SIG-M5 (cell line): Measurements from ENCODE around the gene PRLR.
"Not testable (repeated sequence)": the region's sequence is repeated elsewhere in the genome, so short reads cannot be mapped to it uniquely, and the experiment has no call there.

Source experiments
- DNase-seq: peaks from one replicate; lab custom pipeline; 2025; lab: John Stamatoyannopoulos, UW

Gene PRLR

DNA sequence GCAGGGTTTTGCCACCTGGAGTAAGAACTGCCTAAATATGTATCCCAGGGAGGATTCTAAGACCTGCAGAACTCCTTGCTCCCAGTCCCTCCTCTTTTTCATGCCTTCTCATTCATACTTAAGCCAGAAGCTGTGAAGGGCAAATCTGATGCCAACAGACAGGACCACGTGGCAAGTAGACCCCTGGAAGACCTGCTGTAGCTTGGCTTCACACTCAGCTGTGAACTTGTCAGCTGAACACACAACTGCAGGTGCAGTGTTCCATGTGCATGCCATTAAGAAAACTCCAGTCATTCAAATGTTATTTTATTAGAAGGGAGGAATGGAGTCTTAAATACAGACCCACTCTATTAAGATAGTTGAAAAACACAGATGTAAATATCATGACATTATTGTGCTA is 103.3 kb downstream of the PRLR start:
- no peak for DNase-seq

DNA sequence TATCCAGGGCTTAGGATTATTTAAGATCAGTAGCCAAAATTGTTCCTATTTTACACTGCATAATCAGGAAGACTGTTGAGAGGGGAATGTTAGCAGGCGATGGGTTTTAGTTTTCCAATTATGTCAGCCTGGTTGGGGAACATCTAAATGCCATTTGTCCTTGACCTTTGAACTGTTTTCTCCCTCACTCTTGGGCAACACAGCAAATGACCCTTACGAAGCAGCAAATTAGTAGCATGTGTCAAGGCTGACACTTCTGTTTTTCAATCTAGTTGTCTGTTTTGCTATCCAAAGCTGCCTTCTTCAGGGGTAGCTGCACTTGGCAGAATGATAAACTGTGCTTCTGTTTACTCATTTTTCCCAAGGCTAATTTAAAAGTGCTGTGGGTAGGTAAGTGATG is 104.5 kb downstream of the PRLR start:
- DNase-seq, result no peak

DNA sequence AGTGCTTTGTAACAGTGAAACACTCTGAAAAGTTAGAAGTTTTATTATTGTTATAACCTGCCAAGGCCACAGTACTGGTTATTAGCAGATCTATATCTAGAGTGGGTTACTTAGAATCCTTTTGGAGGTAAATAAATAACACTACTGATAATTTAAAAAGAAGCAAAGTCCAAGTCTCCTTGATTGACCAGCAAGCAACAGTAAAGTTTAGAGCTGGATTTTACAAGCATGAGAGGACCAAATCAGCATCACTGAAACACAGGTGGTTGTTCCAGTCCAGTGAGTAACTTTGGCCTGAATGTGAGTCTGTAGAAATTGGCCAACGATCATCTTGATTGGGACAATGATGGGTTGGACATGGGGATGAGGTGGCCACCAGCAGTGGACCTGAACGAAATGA is 105.4 kb downstream of the PRLR start:
- no peak for DNase-seq

DNA sequence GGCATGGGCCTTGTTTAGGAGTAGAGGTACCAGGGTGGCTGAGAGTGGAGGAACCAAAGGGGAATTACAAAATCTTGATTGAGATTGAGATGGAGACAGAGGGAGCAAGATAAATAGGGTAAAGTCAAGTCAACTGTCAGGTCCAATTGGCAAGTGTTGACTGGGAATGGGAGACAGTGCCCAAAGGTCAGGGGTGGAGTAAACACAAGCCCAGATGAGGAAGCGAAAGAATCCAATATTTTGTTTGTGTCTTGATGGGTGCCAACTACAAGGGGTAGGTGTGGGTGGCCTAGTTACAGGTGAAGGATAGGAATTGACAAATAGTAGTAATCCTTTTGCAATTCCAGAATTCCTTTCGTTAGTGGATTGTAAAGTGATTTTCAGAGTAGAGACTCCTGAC is 107.5 kb downstream of the PRLR start:
- no peak for DNase-seq

DNA sequence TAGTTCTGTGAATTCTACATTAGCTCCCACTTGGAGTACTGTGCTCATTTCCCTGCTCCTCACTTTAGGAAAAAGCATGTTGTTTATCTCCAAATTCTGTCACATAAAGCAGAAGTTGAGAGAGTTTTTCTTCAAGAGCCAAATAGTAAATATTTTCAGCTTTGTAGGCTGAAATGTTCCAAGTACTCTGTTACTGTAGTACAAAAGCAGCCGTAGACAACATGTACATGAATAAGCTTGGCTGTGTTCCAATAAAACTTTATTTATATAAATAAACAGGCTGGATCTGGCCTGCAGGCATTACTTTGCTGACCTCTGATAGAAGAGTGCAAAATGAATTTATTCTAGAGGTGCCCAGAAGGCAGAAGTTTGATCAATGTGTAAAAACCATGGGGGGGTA is 109.6 kb downstream of the PRLR start:
- DNase-seq, result no peak

DNA sequence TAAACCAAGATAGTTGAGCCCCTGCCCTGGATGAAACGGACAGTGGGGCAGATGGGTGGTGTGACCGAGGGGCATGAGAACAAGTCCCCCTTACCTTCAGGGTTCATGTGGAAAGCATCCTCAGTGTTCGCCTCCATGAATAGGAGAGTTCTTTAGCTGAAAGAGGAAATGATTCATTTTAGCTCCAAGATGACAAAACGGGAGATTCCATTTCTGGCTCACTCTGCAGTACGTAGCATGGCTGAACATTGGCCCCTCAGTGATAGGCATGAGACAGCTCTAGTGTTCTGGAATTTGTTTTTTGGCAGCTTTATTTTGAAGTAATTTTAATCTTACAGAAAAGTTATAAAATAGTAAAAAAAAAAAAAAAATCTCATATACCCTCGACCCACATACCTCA is 112.3 kb downstream of the PRLR start:
- no peak for DNase-seq

DNA sequence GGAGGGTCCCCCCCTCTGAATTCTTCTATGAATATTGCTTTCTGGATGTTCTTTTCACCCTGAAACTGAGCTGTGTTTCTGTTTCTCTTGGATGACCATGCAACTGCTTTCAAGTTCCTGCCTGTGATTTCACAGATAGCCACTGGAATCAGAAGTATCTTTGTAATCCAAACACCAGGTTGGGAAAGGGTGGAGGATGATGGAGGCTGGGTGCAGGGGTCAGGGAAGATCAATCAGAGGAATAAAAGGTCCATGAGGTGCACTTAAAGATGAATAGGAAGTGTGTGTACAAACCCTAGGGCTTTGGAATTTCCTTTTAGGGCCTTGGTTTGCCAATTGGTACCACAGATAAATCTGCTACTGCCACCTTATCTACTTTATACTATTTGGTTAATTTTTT is 114.4 kb downstream of the PRLR start:
- no peak for DNase-seq

DNA sequence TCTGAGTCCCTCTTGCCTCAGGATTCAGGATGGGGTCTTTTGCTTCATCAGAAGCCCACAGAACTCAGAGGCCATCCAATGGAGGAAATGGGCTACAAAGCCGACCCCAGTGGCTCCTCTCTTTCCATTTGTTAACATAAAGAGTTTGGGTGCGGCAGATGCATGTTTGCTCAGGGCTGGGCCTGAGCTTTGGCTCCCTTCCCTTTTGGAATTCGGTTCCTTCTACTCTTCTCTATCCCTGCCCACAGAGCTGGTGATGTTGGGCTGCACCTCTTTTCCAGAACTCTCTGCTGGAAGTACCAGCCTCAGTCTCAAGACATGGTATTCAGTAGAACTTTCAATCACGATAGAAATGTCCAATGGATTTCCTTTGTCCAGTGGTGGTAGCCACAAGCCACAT is 115.6 kb downstream of the PRLR start:
- DNase-seq, result no peak

DNA sequence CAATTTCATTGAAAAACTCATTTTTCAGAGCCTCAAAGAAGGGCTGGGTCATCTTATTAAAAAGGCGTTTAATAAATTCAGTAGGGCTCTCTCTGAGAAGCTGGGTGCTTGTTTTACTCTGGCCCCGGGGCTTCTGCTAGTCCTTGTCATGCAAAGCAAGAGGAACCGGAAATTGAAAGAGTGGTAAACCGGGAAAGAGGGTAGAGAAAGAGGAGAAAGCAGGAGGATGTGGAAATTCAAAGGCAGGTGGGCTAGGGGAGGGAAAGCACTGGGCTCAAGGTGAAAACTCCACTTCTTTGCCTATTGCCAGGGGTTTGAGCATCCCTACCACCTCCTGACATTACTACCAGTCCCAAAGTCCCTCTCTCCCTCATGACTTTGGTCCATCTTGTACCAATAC is 118.0 kb downstream of the PRLR start:
- DNase-seq, result no peak

DNA sequence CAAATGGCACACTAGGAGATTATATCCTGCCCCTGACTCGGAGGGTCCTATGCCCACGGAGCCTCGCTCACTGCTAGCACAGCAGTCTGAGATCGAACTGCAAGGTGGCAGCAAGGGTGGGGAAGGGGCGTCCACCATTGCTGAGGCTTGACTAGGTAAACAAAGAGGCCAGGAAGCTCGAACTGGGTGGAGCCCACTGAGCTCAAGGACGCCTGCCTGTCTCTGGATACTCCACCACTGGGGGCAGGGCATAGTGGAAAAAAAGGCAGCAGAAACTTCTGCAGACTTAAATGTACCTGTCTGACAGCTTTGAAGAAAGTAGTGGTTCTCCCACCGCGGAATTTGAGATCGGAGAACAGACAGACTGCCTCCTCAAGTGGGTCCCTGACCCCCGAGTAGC is 125.7 kb downstream of the PRLR start:
- not testable (repeated sequence) for DNase-seq

DNA sequence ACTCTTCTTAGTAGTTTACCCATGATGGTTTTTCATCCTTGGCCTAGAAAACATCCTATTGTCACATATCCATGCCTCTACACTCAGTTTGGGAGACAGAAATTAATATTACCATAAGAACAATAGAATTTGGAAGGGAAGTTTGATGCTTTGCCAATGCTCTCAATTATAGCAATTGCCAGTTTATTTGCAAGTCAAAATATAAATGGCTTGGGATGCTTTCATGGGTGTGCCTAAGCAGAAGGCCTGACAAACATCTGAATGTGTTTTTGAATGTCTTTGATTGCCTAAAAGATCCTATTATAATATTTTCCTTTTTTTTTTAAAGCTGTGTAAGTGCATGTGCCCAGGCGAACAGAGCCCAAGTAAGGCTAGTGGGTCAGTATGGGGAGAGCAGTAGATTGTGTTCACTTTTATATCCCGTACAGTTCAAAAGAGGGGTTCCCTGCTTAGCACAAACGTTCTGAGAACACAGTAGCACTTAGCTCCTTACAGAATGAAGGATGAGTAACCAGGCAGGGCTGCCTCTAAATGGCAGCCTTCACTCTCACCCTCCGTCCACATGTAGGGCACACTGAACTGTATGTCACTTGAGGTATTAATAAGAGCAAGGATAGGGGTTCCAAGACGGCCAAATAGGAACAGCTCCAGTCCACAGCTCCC is 126.5 kb downstream of the PRLR start:
- DNase-seq, result no peak

DNA sequence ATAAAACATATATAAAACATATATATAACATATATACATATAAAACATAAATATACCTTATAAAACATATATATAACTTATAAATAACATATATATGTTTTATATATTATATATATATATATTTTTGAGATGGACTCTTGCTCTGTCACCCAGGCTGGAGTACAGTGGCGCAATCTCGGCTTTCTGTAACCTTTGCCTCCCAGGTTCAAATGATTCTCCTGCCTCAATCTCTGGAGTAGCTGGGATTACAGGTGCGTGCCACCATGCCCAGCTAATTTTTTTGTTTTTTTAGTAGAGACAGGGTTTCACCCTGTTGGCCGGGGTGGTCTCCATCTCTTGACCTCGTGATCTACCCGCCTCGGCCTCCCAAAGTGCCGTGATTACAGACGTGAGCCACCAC is 128.6 kb downstream of the PRLR start:
- DNase-seq, result not testable (repeated sequence)

DNA sequence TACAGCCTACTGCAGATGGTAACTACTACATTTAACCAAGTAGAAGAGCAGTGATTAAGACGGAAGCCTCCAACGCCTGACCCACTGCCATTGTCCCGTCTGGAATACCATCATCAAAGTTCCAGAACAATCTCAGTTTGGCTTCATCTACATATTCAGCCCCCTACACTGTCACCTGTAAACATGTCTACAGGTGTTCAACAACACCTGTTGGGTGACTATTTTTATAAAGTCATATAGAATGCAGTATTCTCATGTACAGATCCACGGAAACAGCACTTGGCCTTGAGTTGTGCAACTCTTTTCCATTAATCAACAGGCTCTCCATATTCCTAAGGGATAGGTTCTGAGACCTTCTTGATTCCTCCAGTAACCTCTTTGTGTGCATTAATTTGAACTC is 129.3 kb downstream of the PRLR start:
- DNase-seq, result no peak

DNA sequence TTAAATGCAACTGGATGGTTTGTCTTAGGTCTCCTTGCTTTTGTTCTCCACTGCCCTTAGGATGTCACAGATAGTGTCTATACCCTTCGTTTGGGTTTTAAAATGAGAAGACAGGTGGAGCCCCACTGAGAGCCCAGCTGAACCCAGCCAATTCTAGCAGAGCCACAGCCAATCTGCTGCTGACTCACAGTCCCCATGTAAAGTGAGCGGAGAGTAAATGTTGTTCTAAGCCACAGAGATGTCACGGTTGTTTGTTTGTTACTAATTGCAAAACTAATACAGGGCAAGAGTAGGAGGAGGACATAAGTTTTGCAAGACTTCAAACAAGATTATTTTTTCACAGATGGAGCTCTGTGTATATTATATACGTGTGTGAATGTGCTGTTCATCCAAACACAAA is 132.1 kb downstream of the PRLR start:
- DNase-seq, result no peak

DNA sequence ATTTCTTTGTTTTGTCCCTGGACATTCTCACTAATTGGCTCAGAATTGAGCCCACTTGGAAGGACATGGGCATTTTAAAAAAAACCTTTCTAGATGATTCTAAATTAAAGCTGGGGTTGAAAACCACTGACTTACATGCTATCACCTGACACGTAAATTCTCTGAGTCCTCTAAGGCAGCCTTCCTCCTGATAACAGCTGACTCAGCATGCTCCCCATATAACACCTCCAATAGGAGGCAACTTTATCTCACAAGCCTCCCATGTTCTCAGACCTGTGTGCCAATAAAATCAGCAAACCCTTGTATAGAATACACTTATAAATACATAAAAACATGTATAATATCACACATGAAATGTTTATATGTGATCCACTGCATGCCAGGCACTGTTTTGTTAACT is 133.4 kb downstream of the PRLR start:
- no peak for DNase-seq

DNA sequence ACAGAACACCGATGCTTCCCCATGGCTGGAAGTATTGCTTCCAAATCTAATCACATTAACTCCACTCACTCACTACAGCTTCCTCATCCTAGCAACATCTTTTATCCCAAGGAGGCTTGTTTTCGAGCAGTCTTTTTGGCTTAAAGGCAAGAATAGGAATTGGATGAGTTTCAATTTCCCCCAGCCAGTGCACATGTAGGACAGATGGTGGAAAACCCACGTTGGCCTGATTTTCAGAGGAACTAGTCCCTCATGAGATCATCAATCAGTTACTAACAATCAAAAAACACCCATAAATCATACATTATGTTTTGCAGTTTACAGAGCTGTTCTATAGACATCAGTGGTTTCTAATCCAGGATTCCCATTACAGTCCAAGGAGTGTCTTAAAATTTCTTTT is 134.1 kb downstream of the PRLR start:
- no peak for DNase-seq

DNA sequence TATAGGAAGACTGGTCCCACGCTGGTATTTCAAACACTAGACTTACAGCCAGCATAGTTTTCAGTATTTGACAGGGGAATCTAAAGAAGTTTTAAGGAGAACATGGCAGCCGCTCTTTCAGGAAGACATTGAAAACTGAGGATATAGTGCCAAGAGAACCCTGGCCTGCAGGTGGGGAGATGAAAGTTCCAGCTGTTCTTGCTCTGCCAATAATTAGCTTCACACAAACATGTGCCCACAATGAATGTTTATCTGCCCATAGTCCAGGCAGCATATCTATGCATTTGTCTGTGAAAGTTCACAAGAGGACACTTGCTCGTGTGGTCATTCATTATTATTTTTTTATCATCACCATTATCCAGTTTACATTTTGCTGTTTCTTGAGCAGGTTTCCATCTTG is 134.9 kb downstream of the PRLR start:
- DNase-seq, result no peak

DNA sequence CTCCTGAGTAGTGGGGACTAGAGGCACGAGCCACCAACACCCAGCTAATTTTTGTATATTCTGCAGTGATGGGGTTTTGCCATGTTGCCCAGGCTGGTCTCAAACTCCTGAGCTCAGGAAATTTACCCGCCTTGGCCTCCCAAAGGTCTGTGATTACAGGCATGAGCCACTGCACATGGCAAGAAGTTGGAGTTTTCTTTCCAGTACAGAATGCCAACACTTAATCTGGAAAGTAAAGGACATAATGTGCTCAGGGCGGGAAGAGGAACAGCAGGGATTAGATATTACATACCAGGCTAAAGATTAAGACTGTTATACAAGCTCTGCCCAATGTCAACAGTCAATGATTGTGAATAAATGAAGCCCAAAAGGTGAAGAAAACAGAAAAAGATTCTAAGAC is 135.3 kb downstream of the PRLR start:
- DNase-seq, result no peak

DNA sequence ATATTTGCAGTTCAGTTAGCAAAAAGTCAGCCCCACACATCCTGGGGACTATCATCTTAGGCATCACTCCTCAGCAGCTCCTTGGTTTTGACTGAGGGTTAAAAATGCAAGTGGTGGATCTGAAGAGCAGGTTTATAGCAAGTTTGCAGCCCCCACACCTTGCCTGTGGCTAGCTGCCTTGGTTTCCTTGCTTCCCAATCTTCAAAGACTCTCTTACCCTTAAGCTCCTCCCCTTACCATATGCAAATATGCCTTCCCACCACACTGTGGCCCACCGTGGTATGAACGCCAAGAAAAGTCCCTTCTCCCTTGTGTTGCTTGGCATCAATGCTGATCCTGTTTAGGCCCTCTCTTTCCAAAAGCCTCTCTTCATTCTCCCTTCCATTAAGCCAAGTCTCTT is 137.6 kb downstream of the PRLR start:
- no peak for DNase-seq

DNA sequence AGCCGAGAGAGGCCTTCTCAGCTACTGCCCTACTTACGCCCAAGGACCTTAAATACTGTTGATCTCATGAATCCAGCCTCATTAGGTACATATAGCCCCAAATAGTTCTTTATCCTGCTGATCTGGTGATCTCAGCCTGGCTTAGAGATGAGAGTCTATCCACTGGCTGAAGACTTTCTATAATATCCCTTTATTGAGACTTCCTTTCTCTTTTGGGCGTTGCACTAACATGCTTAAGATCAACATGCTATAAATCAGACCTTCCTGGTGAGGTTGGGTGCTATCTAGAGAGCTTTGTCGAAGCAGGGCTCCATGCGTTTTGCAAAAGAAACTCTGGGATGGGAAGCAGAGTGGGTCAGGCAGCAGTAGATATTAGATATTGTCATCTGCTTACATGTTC is 138.6 kb downstream of the PRLR start:
- no peak for DNase-seq

DNA sequence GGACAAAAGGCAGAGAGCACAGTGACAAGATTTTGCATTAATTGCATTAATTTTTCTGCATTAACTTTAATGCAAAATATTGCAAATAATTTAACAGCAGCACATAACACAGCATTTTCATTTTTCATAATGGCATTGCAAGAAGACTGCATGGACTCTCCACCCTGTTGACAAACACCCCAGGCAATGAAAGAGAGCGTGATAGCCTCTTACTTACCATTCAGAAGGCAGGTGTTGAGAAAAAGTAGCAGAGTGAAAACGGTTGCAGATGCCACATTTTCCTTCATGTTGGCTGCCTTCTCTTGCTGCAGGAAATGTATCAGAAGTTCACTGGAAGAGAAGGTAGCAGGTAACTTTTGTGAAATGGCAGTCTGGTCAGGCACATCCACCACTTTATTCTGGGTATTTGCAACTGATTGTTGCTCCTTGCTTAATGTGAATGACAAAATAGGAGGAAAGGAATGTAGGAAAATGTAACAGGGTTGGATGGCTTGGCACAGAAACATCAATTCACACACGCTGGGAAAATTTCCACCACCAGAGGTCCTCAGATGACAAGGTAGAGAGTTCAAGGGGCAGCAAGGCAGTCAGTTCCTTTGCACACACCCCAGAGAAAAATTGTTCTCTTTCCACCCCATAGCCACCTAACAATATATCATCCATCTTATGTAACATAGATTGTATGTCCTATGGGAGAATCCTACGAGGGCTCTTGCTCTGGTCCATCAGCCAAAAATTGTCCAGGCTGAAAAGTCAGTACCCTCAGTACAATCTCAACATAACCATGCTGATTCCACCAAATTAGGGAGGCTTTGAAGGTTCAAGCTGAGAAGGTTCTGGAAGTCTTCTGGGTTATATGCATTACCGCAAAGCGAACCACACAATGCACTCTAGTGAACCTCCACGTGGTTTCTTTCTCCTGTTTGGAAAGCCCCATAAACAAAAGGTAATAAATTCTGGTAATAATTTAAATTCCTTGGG is 140.7 kb downstream of the PRLR start:
- no peak for DNase-seq

DNA sequence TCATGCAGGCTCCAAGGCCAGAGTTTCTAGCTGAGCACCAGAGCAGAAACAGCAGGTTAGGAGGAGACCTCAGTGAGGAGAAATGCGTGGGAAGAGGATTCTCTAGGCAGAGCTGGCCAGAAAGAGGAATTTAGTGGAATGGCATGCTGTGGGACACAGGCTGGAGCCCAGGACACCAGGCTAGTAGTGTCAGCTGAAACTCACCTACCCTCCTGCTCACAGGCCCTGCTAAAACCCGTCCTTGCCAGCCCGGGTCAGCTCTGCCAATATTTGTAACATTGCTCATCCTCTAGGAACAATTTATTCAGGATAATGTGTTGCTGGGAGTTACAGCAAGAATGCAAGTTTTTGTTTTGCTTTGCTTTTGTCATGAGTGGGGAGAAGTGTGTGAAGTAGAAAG is 142.3 kb downstream of the PRLR start:
- DNase-seq, result no peak

DNA sequence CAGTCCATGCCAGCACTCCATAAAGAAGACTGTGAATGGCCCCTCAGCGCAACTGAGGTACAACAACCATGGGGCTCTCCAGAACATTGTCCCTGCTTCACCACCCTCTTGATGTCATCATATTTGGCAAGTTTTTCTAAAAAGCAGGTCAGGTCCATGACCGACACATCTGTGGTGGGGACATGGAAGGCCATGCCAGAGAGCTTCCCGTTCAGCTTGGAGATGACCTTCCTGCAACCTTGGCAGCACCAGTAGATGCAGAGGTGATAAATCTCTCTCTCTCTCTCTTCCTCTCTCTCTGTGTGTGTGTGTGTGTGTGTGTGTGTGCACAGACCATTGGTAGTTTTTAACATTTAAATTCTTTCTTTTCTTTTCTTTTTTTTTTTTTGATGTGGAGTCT is 147.1 kb downstream of the PRLR start:
- no peak for DNase-seq

DNA sequence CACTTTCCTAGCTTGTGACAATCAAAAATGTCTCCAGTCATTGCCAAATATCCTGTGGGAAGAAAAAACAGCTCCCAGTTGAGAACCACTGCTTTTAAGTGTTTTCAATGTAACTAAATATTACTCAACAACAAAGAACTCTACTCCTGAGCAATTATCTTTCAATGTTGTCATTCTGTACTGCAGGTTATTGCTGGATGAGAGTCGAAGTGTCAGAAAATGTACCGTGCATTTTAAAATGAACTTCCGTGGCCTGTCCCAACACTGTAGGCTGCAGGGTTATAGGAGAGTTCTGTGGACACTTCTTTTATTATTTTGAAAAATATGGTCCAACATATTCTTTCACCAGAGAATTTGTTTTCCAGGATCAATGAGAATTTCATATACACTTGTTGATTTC is 147.8 kb downstream of the PRLR start:
- no peak for DNase-seq
